IMR-90 (cell line): ENCODE measurements around the gene ZNF446. TPM values are rescaled to one million over a fixed set of nuclear protein-coding genes. Genes with fewer than 3 reads are reported as not detected.
A peak's percentile ranks its signal among the peaks of the same experiment; 100 is the strongest.

Experiments used
- ATAC-seq: fragments of 200-7000 bp; cut with Tn5 transposase; 2 replicates; pipeline ENCODE4 v1.9.1; 2020; ENCODE audit warnings: low read depth, mild to moderate bottlenecking, moderate library complexity
- BruUV-seq: library from RNA; stranded (reverse); fragments of 400-500 nt; replicated peaks from 2 replicates; lab custom pipeline; 2021; lab: Mats Ljungman, UMichigan
- CTCF ChIA-PET: fragments of 300-600 bp; formaldehyde crosslinking; extraction: SDS; loops from one replicate; lab custom pipeline; 2021; ENCODE audit warnings: antibody characterized with exemption; lab: Yijun Ruan, JAX
- POLR2A ChIA-PET: fragments of 300-600 bp; sonication (Branson Sonifier 250); formaldehyde crosslinking; loops from one replicate; lab custom pipeline; 2022; ENCODE audit warnings: antibody characterized with exemption; ENCODE audit not compliant: unreplicated experiment; lab: Charles Lee
- DNase-seq: peaks from one replicate; pipeline ENCODE4 v3.0.0; 2013
- H2AFZ ChIP-seq: replicated peaks from 2 replicates; pipeline ENCODE3; 2013; ENCODE audit warnings: low read length, mild to moderate bottlenecking; ENCODE audit not compliant: poor library complexity
- H2AK5ac ChIP-seq: 2 replicates; pipeline ENCODE4 v1.6.1; 2013; ENCODE audit warnings: low read depth, low read length, inconsistent platforms
- H2AK9ac ChIP-seq: replicated peaks from 2 replicates; pipeline ENCODE3; 2013; ENCODE audit warnings: mild to moderate bottlenecking, low read depth, low read length, moderate library complexity; ENCODE audit not compliant: poor library complexity
- H2BK120ac ChIP-seq: 2 replicates; pipeline ENCODE4 v1.6.1; 2013; ENCODE audit warnings: low read depth, low read length, inconsistent platforms
- H2BK15ac ChIP-seq: 3 replicates; pipeline ENCODE4 v1.6.1; 2013; ENCODE audit warnings: low read depth, low read length, inconsistent platforms
- H2BK20ac ChIP-seq: 2 replicates; pipeline ENCODE4 v1.6.1; 2013; ENCODE audit warnings: low read depth, mild to moderate bottlenecking, inconsistent platforms, low read length, moderate library complexity
- H2BK5ac ChIP-seq: 2 replicates; pipeline ENCODE4 v1.6.1; 2013; ENCODE audit warnings: mild to moderate bottlenecking, low read depth, low read length, inconsistent platforms; ENCODE audit not compliant: poor library complexity, severe bottlenecking
- H3K14ac ChIP-seq: replicated peaks from 2 replicates; pipeline ENCODE4 v1.6.1; 2013; ENCODE audit warnings: low read depth, low read length, inconsistent platforms
- H3K18ac ChIP-seq: 2 replicates; pipeline ENCODE4 v1.6.1; 2013; ENCODE audit warnings: low read depth, low read length, control low read depth
- H3K23ac ChIP-seq: 2 replicates; pipeline ENCODE4 v1.6.1; 2013; ENCODE audit warnings: low read depth, low read length, inconsistent platforms
- H3K27ac ChIP-seq: 2 replicates; pipeline ENCODE4 v1.5.1; 2013; ENCODE audit warnings: mild to moderate bottlenecking, control low read depth, low read length; ENCODE audit not compliant: insufficient read depth
- H3K27me3 ChIP-seq: 2 replicates; pipeline ENCODE4 v1.6.1; 2013; ENCODE audit warnings: low read length; ENCODE audit not compliant: control insufficient read depth, insufficient read depth
- H3K36me3 ChIP-seq: 2 replicates; pipeline ENCODE4 v1.6.1; 2013; ENCODE audit warnings: low read length, mixed read lengths; ENCODE audit not compliant: control insufficient read depth, insufficient read depth
- H3K4ac ChIP-seq: 2 replicates; pipeline ENCODE4 v1.6.1; 2013; ENCODE audit warnings: low read depth, low read length, inconsistent platforms
- H3K4me1 ChIP-seq: 2 replicates; pipeline ENCODE4 v1.6.1; 2013; ENCODE audit warnings: low read length, mixed read lengths; ENCODE audit not compliant: control insufficient read depth, insufficient read depth
- H3K4me2 ChIP-seq: 2 replicates; pipeline ENCODE4 v1.6.1; 2013; ENCODE audit warnings: low read depth, mild to moderate bottlenecking, control low read depth, low read length, moderate library complexity
- H3K4me3 ChIP-seq: 2 replicates; pipeline ENCODE4 v1.5.1; 2013; ENCODE audit warnings: low read depth, mild to moderate bottlenecking, control low read depth, low read length, moderate library complexity; ENCODE audit not compliant: insufficient read depth
- H3K56ac ChIP-seq: 2 replicates; pipeline ENCODE4 v1.6.1; 2013; ENCODE audit warnings: low read length, inconsistent platforms; ENCODE audit not compliant: insufficient read depth; ENCODE audit errors: extremely low read depth
- H3K79me1 ChIP-seq, 2 experiments: 2 replicates each; pipeline ENCODE4 v1.6.1; 2013; ENCODE audit warnings: low read length in 2 of 2, inconsistent platforms in 1 of 2, low read depth in 1 of 2
- H3K9ac ChIP-seq: 2 replicates; pipeline ENCODE4 v1.6.1; 2013; ENCODE audit warnings: low read depth, low read length, control low read depth
- H3K9me1 ChIP-seq: 2 replicates; pipeline ENCODE4 v1.6.1; 2013; ENCODE audit warnings: low read length, inconsistent platforms; ENCODE audit not compliant: insufficient read depth
- H3K9me3 ChIP-seq: 2 replicates; pipeline ENCODE4 v1.6.1; 2013; ENCODE audit warnings: low read length; ENCODE audit not compliant: control insufficient read depth, insufficient read depth
- H4K20me1 ChIP-seq: 2 replicates; pipeline ENCODE4 v1.6.1; 2013; ENCODE audit warnings: low read length, inconsistent platforms; ENCODE audit not compliant: insufficient read depth
- H4K5ac ChIP-seq: 2 replicates; pipeline ENCODE4 v1.6.1; 2013; ENCODE audit warnings: mild to moderate bottlenecking, low read depth, low read length, control low read depth
- H4K8ac ChIP-seq, 2 experiments: 2 replicates each; pipeline ENCODE4 v1.6.1; 2013; ENCODE audit warnings: low read depth in 2 of 2, low read length in 2 of 2, control low read depth in 1 of 2, inconsistent platforms in 1 of 2
- H4K91ac ChIP-seq: 2 replicates; pipeline ENCODE4 v1.6.1; 2013; ENCODE audit warnings: low read depth, low read length, inconsistent platforms; ENCODE audit not compliant: insufficient read depth
- BHLHE40 ChIP-seq: fragments of 150-350 bp; IDR thresholded peaks from 2 replicates; pipeline ENCODE4 v1.6.1; 2016; ENCODE audit warnings: mild to moderate bottlenecking, low read depth, low read length
- WGBS, 2 experiments: methylation state at CpG; one replicate each; pipeline versions ENCODE4 v1.1.5 to v1.1.7; 2013; ENCODE audit warnings: missing lambda C conversion rate in 2 of 2; ENCODE audit not compliant: insufficient read length in 1 of 2; ENCODE audit errors: extremely low coverage in 2 of 2; 5-methylcytosine and 5-hydroxymethylcytosine counted together
- dilution Hi-C: fragments of 300-500 bp; cut with HindIII; formaldehyde crosslinking; loops from one replicate; pipeline ENCODE4 v1.14.3; 2018; ENCODE audit warnings: low sequenced_read_pairs; ENCODE audit not compliant: unreplicated experiment
- in situ Hi-C: fragments of 300-500 bp; cut with MboI; formaldehyde crosslinking; loops from 3 replicates; pipeline ENCODE4 v1.14.3; 2019; ENCODE audit warnings: low sequenced_read_pairs, inconsistent platforms, mixed read lengths
- intact Hi-C: fragments of 100-400 bp; cut with micrococcal nuclease; formaldehyde crosslinking; loops from 2 replicates; pipeline ENCODE4 v1.10.0; 2022
- polyA plus RNA-seq, 3 experiments: library from polyadenylated mRNA; depleted of rRNA; stranded (reverse); fragments of >200 nt; gene quantifications; 2 replicates each; pipeline ENCODE4 v1.2.3, GENCODE V29; 2012; ENCODE audit warnings: low replicate concordance in 1 of 3
- total RNA-seq: library from RNA; depleted of rRNA; stranded (reverse); fragments of >200 nt; gene quantifications from 2 replicates; pipeline ENCODE4 v1.2.3, GENCODE V29; 2012
- TF ChIP-seq, protein P1 (sequence below): fragments of 150-350 bp; IDR thresholded peaks from 2 replicates; pipeline ENCODE4 v1.6.1; 2017; ENCODE audit warnings: mild to moderate bottlenecking, antibody characterized with exemption, low read length, low read depth
- TF ChIP-seq, protein P2 (sequence below): conservative IDR thresholded peaks from 2 replicates; pipeline ENCODE4 v1.5.1; 2012; ENCODE audit warnings: mild to moderate bottlenecking, low read depth, low read length, improper control_type of control experiment

Gene ZNF446
- total and polyA plus RNA-seq, 2 of the 4 experiments (the other 2 are of a cell fraction) = 4.8 to 6.9 TPM

DNA sequence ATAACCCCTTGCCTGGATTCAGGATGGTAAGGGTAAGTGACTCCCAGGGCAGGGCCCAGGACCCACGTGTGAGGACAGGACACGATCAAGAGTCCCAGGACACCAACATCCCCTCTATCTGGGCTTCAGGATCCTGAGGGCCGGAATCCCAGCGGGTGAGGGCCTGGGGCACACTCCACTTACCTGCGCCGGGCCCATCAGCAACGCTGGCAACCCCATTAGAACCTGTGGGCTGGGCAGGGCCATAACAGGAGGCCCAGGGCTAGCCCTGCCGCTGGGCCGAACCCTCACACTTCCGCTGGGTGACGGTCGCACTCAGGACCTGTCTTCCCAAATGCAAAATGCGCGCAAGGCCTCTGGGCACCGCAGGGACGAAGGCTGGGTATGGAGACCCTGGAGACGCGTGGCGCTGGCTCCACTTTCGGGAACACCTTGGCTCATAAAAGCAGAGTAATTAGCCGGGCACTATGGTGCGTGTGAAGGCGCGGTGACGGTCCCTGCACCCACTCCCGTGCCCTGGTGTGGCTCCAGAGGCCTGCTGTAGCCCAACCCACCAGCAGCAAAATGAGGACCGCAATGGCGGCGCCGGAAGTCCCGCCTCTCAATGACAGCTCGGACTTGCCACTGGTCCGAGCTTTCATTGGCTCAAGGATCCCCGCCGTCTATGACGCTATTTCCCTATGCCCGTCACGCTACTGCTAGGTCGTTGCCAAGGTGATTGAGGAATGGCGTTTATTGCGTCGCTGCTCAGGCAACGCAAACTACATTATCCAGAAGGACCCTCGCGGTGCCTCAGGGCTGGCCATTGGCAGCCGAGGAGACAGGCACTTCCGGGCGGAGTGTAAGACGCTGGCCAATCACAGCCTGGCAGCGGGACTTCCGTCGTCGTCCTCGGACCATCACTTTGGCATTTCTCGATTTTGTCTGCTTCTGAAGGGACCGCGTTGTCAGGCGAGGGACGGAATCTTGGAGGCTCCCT, 36.3 kb upstream of the ZNF446 start, which contains the start of gene ZNF132 (continued):
- TF ChIP-seq, protein P1, sequence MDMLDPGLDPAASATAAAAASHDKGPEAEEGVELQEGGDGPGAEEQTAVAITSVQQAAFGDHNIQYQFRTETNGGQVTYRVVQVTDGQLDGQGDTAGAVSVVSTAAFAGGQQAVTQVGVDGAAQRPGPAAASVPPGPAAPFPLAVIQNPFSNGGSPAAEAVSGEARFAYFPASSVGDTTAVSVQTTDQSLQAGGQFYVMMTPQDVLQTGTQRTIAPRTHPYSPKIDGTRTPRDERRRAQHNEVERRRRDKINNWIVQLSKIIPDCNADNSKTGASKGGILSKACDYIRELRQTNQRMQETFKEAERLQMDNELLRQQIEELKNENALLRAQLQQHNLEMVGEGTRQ = peak; percentile 3; the same call in 1 of the 2 replicates
- peak; percentile 62 for TF ChIP-seq BHLHE40

DNA sequence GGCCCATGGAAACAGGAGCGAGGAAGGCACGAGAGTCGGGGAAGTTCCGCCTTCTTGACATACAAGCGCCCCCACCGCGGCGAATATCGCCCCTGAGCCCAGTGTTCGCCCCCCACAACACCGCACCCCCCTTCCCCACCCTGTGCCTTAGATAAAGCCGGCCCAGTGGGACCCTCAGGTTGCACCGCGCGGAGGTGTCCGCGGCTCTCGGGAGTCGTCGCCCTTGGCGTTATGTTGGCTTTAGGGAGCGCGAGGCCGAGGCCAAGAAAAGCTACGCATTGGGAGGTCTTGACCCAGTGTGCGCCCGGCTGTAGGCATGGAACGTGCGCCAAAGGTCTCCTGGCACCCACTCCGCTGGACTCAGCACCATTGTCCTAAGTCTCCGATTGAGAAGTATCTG, 35.6 kb upstream of the ZNF446 start:
- no peak overlapping the region for H3K23ac ChIP-seq
- H2BK5ac ChIP-seq = peak overlapping the region; percentile 45
- no peaks in the 10 kb centered on the region for H3K27me3 ChIP-seq
- peaks cover 13% of the 10 kb centered on the region for H3K36me3 ChIP-seq
- no peak for DNase-seq
- H2AK9ac ChIP-seq = peak overlapping the region; percentile 85
- ChIA-PET CTCF (no interaction called here), POLR2A (no interaction called here)
- H2AK5ac ChIP-seq = peak overlapping the region; percentile 74
- H3K4me3 ChIP-seq = peak overlapping the region; percentile 59
- H3K14ac ChIP-seq = peak overlapping the region; percentile 77; the same call in 1 of the 2 replicates
- H3K79me1 ChIP-seq = peaks cover 17 to 36% of the 10 kb centered on the region in 2 experiments
- intact Hi-C loops (loop anchor here (2.0 kb wide), 1 partner anchor 32 kb away; the partner anchor contains the start of gene ZNF584), dilution Hi-C loops (no loop called here), in situ Hi-C loops (no loop called here)
- H3K56ac ChIP-seq = no peak overlapping the region
- H4K5ac ChIP-seq = peak overlapping the region; percentile 83
- H2BK15ac ChIP-seq = no peak overlapping the region
- peak overlapping the region; percentile 77 for H3K4ac ChIP-seq
- peak overlapping the region; percentile 53; the same call in 1 of the 2 replicates for H4K91ac ChIP-seq
- peak overlapping the region; percentile 36 to 95; a peak in 3 of 4 replicates for H4K8ac ChIP-seq
- no peak overlapping the region for H2BK120ac ChIP-seq
- H3K9ac ChIP-seq = peak overlapping the region; percentile 46
- H3K4me2 ChIP-seq = peak overlapping the region; percentile 70
- no peak overlapping the region for H3K18ac ChIP-seq
- TF ChIP-seq, protein P2, sequence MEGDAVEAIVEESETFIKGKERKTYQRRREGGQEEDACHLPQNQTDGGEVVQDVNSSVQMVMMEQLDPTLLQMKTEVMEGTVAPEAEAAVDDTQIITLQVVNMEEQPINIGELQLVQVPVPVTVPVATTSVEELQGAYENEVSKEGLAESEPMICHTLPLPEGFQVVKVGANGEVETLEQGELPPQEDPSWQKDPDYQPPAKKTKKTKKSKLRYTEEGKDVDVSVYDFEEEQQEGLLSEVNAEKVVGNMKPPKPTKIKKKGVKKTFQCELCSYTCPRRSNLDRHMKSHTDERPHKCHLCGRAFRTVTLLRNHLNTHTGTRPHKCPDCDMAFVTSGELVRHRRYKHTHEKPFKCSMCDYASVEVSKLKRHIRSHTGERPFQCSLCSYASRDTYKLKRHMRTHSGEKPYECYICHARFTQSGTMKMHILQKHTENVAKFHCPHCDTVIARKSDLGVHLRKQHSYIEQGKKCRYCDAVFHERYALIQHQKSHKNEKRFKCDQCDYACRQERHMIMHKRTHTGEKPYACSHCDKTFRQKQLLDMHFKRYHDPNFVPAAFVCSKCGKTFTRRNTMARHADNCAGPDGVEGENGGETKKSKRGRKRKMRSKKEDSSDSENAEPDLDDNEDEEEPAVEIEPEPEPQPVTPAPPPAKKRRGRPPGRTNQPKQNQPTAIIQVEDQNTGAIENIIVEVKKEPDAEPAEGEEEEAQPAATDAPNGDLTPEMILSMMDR = no peak
- H3K4me1 ChIP-seq = peaks cover 3% of the 10 kb centered on the region; the same call in 1 of the 2 replicates
- no peak overlapping the region for H2BK20ac ChIP-seq
- H3K9me1 ChIP-seq = no peaks in the 10 kb centered on the region
- H3K9me3 ChIP-seq = peaks cover 26% of the 10 kb centered on the region
- no peaks in the 10 kb centered on the region for H4K20me1 ChIP-seq
- no TSS peak for BruUV-seq
- peak overlapping the region; percentile 53 for H3K27ac ChIP-seq
- ATAC-seq = no peak
- WGBS, 2 experiments = 14% methylated on average over 21 of the region's 31 CpGs; no CpG with 5 or more reads in 1 of the 2 experiments
- H2AFZ ChIP-seq = peak overlapping the region; percentile 95
